HEK293 (cell line): ENCODE measurements around the gene WDR44.
"Not testable (repeated sequence)": the region's sequence is repeated elsewhere in the genome, so short reads cannot be mapped to it uniquely, and the experiment has no call there.

Source experiments
- CTCF ChIA-PET: fragments of 350-600 bp; formaldehyde crosslinking; extraction: SDS; loops from one replicate; lab custom pipeline; 2021; ENCODE audit warnings: antibody characterized with exemption; lab: Yijun Ruan, JAX
- POLR2A ChIA-PET: fragments of 300-600 bp; formaldehyde crosslinking; extraction: SDS; loops from one replicate; lab custom pipeline; 2020; ENCODE audit warnings: antibody characterized with exemption, inconsistent platforms; lab: Yijun Ruan, JAX
- H3K27ac ChIP-seq: fragments of 200-500 bp; sonication (Bioruptor generic); 2 replicates; pipeline ENCODE4 v1.5.1; 2014; ENCODE audit warnings: low read depth, low read length, control low read depth, inconsistent platforms; ENCODE audit errors: extremely low read depth
- H3K36me3 ChIP-seq, 2 experiments: fragments of 200-500 bp in 1 of 2; sonication (Bioruptor generic) in 1 of 2; 1 replicate in 1 of 2; 2 replicates in 1 of 2; pipeline ENCODE4 v1.5.1; 2014 to 2017; ENCODE audit warnings: inconsistent platforms in 2 of 2, low read length in 2 of 2; ENCODE audit not compliant: control insufficient read depth in 2 of 2, insufficient read depth in 1 of 2
- H3K4me1 ChIP-seq: fragments of 200-500 bp; sonication (Bioruptor generic); 2 replicates; pipeline ENCODE4 v1.5.1; 2014; ENCODE audit warnings: mild to moderate bottlenecking, low read length, inconsistent platforms; ENCODE audit not compliant: control insufficient read depth, insufficient read depth
- H3K4me3 ChIP-seq: 2 replicates; pipeline ENCODE4 v1.5.1; 2011; ENCODE audit warnings: low read depth, mild to moderate bottlenecking, control low read depth, low read length, moderate library complexity
- H3K9me3 ChIP-seq: fragments of 200-500 bp; sonication (Bioruptor generic); 2 replicates; pipeline ENCODE4 v1.5.1; 2014; ENCODE audit warnings: low read depth, low read length, inconsistent platforms; ENCODE audit not compliant: control insufficient read depth, insufficient read depth
- MEIS1 ChIP-seq: sonication (generic); formaldehyde crosslinking; IDR thresholded peaks from 2 replicates; pipeline ENCODE4 v1.8.1; 2022; ENCODE audit warnings: missing genetic modification reagents, mild to moderate bottlenecking, borderline replicate concordance
- SP7 ChIP-seq: fragments of 450-650 bp; formaldehyde crosslinking; IDR thresholded peaks from 2 replicates; pipeline ENCODE4 v1.5.1; 2016; ENCODE audit warnings: missing biosample characterization, missing genetic modification characterization
- WT1 ChIP-seq: fragments of 450-650 bp; formaldehyde crosslinking; IDR thresholded peaks from 2 replicates; pipeline ENCODE4 v1.5.1; 2016; ENCODE audit warnings: missing biosample characterization, missing genetic modification characterization
- YY2 ChIP-seq: fragments of 450-650 bp; formaldehyde crosslinking; IDR thresholded peaks from 2 replicates; pipeline ENCODE4 v1.5.1; 2016; ENCODE audit warnings: missing biosample characterization, missing genetic modification characterization
- ZBTB7A ChIP-seq: fragments of 450-650 bp; formaldehyde crosslinking; IDR thresholded peaks from 2 replicates; pipeline ENCODE4 v1.5.1; 2016; ENCODE audit warnings: low read depth, missing biosample characterization, missing genetic modification characterization
- ZEB2 ChIP-seq: fragments of 450-650 bp; formaldehyde crosslinking; IDR thresholded peaks from 2 replicates; pipeline ENCODE4 v1.5.1; 2016; ENCODE audit warnings: missing biosample characterization, missing genetic modification characterization
- ZFP37 ChIP-seq: fragments of 450-650 bp; formaldehyde crosslinking; IDR thresholded peaks from 2 replicates; pipeline ENCODE4 v1.5.1; 2016; ENCODE audit warnings: missing biosample characterization, missing genetic modification characterization
- ZFP41 ChIP-seq: fragments of 450-650 bp; formaldehyde crosslinking; IDR thresholded peaks from 2 replicates; pipeline ENCODE4 v1.5.1; 2016; ENCODE audit warnings: missing biosample characterization, missing genetic modification characterization, borderline replicate concordance
- ZNF146 ChIP-seq: fragments of 450-650 bp; formaldehyde crosslinking; IDR thresholded peaks from 2 replicates; pipeline ENCODE4 v1.5.1; 2016; ENCODE audit warnings: missing biosample characterization, missing genetic modification characterization
- ZNF19 ChIP-seq: fragments of 450-650 bp; formaldehyde crosslinking; IDR thresholded peaks from 2 replicates; pipeline ENCODE4; 2016; ENCODE audit warnings: missing biosample characterization, missing genetic modification characterization, low read depth
- ZNF433 ChIP-seq: fragments of 450-650 bp; formaldehyde crosslinking; IDR thresholded peaks from 2 replicates; pipeline ENCODE4 v1.5.1; 2016; ENCODE audit warnings: missing biosample characterization, missing genetic modification characterization, low read depth
- ZNF585B ChIP-seq: fragments of 450-650 bp; formaldehyde crosslinking; IDR thresholded peaks from 2 replicates; pipeline ENCODE4 v1.5.1; 2016; ENCODE audit warnings: missing biosample characterization, missing genetic modification characterization
- ZNF707 ChIP-seq: fragments of 450-650 bp; formaldehyde crosslinking; IDR thresholded peaks from 2 replicates; pipeline ENCODE4 v1.5.1; 2016; ENCODE audit warnings: missing biosample characterization, missing genetic modification characterization
- TF ChIP-seq, protein P1 (sequence below): fragments of 450-650 bp; IDR thresholded peaks from 2 replicates; pipeline ENCODE4 v1.5.1; 2018; ENCODE audit warnings: missing biosample characterization, missing genetic modification characterization
- TF ChIP-seq, protein P2 (sequence below): fragments of 450-650 bp; formaldehyde crosslinking; IDR thresholded peaks from 2 replicates; pipeline ENCODE4 v1.5.1; 2016; ENCODE audit warnings: missing biosample characterization, missing genetic modification characterization, borderline replicate concordance
- TF ChIP-seq, protein P3 (sequence below): fragments of 450-650 bp; formaldehyde crosslinking; IDR thresholded peaks from 2 replicates; pipeline ENCODE4 v1.5.1; 2016; ENCODE audit warnings: missing biosample characterization, missing genetic modification characterization
- TF ChIP-seq, protein P4 (sequence below): fragments of 450-650 bp; formaldehyde crosslinking; IDR thresholded peaks from 2 replicates; pipeline ENCODE4 v1.5.1; 2016; ENCODE audit warnings: missing biosample characterization, missing genetic modification characterization, borderline replicate concordance
- TF ChIP-seq, protein P5 (sequence below): fragments of 450-650 bp; formaldehyde crosslinking; IDR thresholded peaks from 2 replicates; pipeline ENCODE4 v1.5.1; 2016; ENCODE audit warnings: missing biosample characterization, missing genetic modification characterization

The WDR44 gene

DNA sequence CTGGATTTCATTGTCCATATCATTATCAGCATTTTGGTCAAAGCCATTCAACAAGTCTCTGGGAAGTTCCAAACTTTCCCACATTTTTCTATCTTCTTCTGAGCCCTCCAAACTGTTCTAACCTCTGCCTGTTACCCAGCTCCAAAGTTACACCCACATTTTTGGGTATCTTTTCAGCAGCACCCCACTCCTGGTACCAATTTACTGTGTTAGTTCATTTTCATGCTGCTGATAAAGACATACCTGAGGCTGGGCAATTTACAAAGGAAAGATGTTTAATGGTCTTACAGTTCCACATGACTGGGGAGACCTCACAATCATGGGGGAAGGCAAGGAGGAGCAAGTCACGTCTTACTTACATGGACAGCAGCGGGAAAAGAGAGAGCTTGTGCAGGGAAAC, 40.1 kb upstream of the WDR44 start:
- POLR2A ChIA-PET, H3K36me3 ChIP-seq, H3K27ac ChIP-seq, H3K4me1 ChIP-seq, H3K4me3 ChIP-seq: not testable (repeated sequence)
- peak; percentile 98 for TF ChIP-seq ZNF707 (tag by site-specific recombination)
- TF ChIP-seq, all 188 proteins: peak for 1; not testable (repeated sequence) for 187
- CTCF ChIA-PET, result interaction anchor here (0.7 kb wide), 1 partner anchor 31 kb away, joined by 4 read pairs; no protein-coding TSS in a partner anchor
- H3K9me3 ChIP-seq, result not testable (repeated sequence)

DNA sequence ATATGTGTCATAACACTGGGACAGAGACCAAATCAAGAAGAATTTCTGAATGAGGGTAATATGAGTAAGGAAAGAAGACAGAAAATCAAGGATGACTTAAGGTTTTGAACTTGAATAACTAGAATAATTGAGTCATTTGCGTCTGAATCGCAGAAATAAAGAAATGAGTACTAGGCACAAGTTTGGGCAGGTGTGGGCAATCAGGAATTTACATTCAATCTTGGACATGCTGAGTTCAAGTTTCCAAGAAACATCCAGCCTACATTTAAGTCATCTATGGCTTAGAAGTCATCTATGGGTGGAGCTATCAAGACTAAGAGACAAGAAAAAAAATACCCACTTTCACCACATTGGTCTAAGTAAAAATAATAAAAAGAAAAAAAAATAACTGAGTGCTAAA, 30.4 kb upstream of the WDR44 start:
- POLR2A ChIA-PET, result no interaction called here
- H3K27ac ChIP-seq, result no peak overlapping the region
- no peaks in the 10 kb centered on the region for H3K4me1 ChIP-seq
- TF ChIP-seq ZFP41 (tag by site-specific recombination) (no peak), WT1 (tag by site-specific recombination) (no peak), YY2 (tag by site-specific recombination) (no peak), ZNF19 (no peak), ZEB2 (tag by site-specific recombination) (no peak)
- CTCF ChIA-PET, result interaction anchor here (0.7 kb wide), 1 partner anchor 199 kb away, joined by 3 read pairs; no protein-coding TSS in a partner anchor
- no peaks in the 10 kb centered on the region for H3K36me3 ChIP-seq
- no peak overlapping the region for H3K4me3 ChIP-seq
- no peaks in the 10 kb centered on the region for H3K9me3 ChIP-seq

DNA sequence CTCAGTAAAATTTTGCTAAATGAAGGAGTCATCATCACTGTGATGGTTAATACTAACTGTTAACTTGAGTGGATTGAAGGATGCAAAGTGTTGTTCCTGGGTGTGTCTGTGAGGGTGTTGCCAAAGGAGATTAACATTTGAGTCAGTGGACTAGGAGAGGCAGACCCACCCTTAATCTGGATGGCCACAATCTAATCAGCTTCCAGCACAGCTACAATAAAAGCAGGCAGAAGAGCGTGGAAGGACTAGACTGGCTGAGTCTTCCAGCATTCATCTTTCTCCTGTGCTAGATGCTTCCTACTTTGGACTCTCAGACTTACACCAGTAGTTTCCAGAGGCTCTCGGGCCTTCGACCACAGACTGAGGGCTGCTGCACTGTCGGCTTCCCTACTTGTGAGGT, 21.3 kb upstream of the WDR44 start:
- Histone ChIP-seq H3K9me3 (no peaks in the 10 kb centered on the region), H3K27ac (no peak overlapping the region), H3K36me3 (no peaks in the 10 kb centered on the region), H3K4me3 (no peak overlapping the region), H3K4me1 (no peaks in the 10 kb centered on the region)
- ChIA-PET CTCF (interaction anchor here (0.6 to 1.3 kb wide), 3 partner anchors 176 to 427 kb away, joined by 3 to 5 read pairs (median 3); no protein-coding TSS in a partner anchor), POLR2A (no interaction called here)
- no peak for TF ChIP-seq ZFP37 (tag by site-specific recombination)
- no peak for TF ChIP-seq MEIS1
- TF ChIP-seq, protein P1, sequence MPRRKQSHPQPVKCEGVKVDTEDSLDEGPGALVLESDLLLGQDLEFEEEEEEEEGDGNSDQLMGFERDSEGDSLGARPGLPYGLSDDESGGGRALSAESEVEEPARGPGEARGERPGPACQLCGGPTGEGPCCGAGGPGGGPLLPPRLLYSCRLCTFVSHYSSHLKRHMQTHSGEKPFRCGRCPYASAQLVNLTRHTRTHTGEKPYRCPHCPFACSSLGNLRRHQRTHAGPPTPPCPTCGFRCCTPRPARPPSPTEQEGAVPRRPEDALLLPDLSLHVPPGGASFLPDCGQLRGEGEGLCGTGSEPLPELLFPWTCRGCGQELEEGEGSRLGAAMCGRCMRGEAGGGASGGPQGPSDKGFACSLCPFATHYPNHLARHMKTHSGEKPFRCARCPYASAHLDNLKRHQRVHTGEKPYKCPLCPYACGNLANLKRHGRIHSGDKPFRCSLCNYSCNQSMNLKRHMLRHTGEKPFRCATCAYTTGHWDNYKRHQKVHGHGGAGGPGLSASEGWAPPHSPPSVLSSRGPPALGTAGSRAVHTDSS (tag by site-specific recombination), result no peak
- TF ChIP-seq WT1 (tag by site-specific recombination), result no peak
- no peak for TF ChIP-seq ZNF433 (tag by site-specific recombination)
- TF ChIP-seq, protein P2, sequence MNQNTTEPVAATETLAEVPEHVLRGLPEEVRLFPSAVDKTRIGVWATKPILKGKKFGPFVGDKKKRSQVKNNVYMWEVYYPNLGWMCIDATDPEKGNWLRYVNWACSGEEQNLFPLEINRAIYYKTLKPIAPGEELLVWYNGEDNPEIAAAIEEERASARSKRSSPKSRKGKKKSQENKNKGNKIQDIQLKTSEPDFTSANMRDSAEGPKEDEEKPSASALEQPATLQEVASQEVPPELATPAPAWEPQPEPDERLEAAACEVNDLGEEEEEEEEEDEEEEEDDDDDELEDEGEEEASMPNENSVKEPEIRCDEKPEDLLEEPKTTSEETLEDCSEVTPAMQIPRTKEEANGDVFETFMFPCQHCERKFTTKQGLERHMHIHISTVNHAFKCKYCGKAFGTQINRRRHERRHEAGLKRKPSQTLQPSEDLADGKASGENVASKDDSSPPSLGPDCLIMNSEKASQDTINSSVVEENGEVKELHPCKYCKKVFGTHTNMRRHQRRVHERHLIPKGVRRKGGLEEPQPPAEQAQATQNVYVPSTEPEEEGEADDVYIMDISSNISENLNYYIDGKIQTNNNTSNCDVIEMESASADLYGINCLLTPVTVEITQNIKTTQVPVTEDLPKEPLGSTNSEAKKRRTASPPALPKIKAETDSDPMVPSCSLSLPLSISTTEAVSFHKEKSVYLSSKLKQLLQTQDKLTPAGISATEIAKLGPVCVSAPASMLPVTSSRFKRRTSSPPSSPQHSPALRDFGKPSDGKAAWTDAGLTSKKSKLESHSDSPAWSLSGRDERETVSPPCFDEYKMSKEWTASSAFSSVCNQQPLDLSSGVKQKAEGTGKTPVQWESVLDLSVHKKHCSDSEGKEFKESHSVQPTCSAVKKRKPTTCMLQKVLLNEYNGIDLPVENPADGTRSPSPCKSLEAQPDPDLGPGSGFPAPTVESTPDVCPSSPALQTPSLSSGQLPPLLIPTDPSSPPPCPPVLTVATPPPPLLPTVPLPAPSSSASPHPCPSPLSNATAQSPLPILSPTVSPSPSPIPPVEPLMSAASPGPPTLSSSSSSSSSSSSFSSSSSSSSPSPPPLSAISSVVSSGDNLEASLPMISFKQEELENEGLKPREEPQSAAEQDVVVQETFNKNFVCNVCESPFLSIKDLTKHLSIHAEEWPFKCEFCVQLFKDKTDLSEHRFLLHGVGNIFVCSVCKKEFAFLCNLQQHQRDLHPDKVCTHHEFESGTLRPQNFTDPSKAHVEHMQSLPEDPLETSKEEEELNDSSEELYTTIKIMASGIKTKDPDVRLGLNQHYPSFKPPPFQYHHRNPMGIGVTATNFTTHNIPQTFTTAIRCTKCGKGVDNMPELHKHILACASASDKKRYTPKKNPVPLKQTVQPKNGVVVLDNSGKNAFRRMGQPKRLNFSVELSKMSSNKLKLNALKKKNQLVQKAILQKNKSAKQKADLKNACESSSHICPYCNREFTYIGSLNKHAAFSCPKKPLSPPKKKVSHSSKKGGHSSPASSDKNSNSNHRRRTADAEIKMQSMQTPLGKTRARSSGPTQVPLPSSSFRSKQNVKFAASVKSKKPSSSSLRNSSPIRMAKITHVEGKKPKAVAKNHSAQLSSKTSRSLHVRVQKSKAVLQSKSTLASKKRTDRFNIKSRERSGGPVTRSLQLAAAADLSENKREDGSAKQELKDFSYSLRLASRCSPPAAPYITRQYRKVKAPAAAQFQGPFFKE (tag by site-specific recombination), result no peak
- TF ChIP-seq ZNF146, result no peak
- no peak for TF ChIP-seq ZNF585B
- TF ChIP-seq, protein P3, sequence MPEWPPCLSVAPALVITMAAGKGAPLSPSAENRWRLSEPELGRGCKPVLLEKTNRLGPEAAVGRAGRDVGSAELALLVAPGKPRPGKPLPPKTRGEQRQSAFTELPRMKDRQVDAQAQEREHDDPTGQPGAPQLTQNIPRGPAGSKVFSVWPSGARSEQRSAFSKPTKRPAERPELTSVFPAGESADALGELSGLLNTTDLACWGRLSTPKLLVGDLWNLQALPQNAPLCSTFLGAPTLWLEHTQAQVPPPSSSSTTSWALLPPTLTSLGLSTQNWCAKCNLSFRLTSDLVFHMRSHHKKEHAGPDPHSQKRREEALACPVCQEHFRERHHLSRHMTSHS (tag by site-specific recombination), result no peak
- TF ChIP-seq, protein P4, sequence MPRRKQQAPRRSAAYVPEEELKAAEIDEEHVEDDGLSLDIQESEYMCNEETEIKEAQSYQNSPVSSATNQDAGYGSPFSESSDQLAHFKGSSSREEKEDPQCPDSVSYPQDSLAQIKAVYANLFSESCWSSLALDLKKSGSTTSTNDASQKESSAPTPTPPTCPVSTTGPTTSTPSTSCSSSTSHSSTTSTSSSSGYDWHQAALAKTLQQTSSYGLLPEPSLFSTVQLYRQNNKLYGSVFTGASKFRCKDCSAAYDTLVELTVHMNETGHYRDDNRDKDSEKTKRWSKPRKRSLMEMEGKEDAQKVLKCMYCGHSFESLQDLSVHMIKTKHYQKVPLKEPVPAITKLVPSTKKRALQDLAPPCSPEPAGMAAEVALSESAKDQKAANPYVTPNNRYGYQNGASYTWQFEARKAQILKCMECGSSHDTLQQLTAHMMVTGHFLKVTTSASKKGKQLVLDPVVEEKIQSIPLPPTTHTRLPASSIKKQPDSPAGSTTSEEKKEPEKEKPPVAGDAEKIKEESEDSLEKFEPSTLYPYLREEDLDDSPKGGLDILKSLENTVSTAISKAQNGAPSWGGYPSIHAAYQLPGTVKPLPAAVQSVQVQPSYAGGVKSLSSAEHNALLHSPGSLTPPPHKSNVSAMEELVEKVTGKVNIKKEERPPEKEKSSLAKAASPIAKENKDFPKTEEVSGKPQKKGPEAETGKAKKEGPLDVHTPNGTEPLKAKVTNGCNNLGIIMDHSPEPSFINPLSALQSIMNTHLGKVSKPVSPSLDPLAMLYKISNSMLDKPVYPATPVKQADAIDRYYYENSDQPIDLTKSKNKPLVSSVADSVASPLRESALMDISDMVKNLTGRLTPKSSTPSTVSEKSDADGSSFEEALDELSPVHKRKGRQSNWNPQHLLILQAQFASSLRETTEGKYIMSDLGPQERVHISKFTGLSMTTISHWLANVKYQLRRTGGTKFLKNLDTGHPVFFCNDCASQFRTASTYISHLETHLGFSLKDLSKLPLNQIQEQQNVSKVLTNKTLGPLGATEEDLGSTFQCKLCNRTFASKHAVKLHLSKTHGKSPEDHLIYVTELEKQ (tag by site-specific recombination), result no peak
- TF ChIP-seq, protein P5, sequence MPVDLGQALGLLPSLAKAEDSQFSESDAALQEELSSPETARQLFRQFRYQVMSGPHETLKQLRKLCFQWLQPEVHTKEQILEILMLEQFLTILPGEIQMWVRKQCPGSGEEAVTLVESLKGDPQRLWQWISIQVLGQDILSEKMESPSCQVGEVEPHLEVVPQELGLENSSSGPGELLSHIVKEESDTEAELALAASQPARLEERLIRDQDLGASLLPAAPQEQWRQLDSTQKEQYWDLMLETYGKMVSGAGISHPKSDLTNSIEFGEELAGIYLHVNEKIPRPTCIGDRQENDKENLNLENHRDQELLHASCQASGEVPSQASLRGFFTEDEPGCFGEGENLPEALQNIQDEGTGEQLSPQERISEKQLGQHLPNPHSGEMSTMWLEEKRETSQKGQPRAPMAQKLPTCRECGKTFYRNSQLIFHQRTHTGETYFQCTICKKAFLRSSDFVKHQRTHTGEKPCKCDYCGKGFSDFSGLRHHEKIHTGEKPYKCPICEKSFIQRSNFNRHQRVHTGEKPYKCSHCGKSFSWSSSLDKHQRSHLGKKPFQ (tag by site-specific recombination), result no peak
- TF ChIP-seq SP7 (tag by site-specific recombination), result no peak
- TF ChIP-seq ZBTB7A (tag by site-specific recombination), result no peak
